Aorta (tissue), 5 donors: ENCODE measurements around the gene FAAH. TPM values are rescaled to one million over a fixed set of nuclear protein-coding genes. Genes with fewer than 3 reads are reported as not detected.
"Not testable (repeated sequence)": the region's sequence is repeated elsewhere in the genome, so short reads cannot be mapped to it uniquely, and the experiment has no call there.

Experiments
- ATAC-seq: fragments of 200-7000 bp; cut with Tn5 transposase; one replicate; pipeline ENCODE4 v1.9.1; 2022; ENCODE audit warnings: moderate library complexity; ENCODE audit not compliant: low FRiP score
- DNase-seq, 2 donors: peaks; one replicate each; pipeline ENCODE4 v3.0.0-alpha.2; 2020
- H3K27ac ChIP-seq, 2 donors: one replicate each; pipeline ENCODE4 v1.5.1; 2013; ENCODE audit warnings: low read length in 2 of 2, mild to moderate bottlenecking in 2 of 2, moderate library complexity in 2 of 2, control low read depth in 1 of 2, inconsistent platforms in 1 of 2, low read depth in 1 of 2
- H3K27me3 ChIP-seq, 2 donors: one replicate each; pipeline ENCODE4 v1.6.1; 2013; ENCODE audit warnings: control low read depth in 1 of 2, low read length in 1 of 2, mild to moderate bottlenecking in 1 of 2, moderate library complexity in 1 of 2; ENCODE audit not compliant: insufficient read depth in 2 of 2, control insufficient read depth in 1 of 2
- H3K36me3 ChIP-seq, 2 donors: one replicate each; pipeline ENCODE4 v1.6.1; 2013; ENCODE audit warnings: control low read depth in 1 of 2, low read length in 1 of 2, mild to moderate bottlenecking in 1 of 2; ENCODE audit not compliant: insufficient read depth in 2 of 2, control insufficient read depth in 1 of 2
- H3K4me1 ChIP-seq, 2 donors: one replicate each; pipeline ENCODE4 v1.6.1; 2013; ENCODE audit warnings: low read length in 2 of 2, control low read depth in 1 of 2, mild to moderate bottlenecking in 1 of 2, moderate library complexity in 1 of 2; ENCODE audit not compliant: insufficient read depth in 2 of 2, control insufficient read depth in 1 of 2
- H3K4me3 ChIP-seq, 2 donors: one replicate each; pipeline ENCODE4 v1.5.1; 2013; ENCODE audit warnings: low read length in 2 of 2, control low read depth in 1 of 2, mild to moderate bottlenecking in 1 of 2
- H3K9me3 ChIP-seq: one replicate; pipeline ENCODE4 v1.6.1; 2013; ENCODE audit warnings: mild to moderate bottlenecking, low read length; ENCODE audit not compliant: control insufficient read depth
- WGBS, 2 donors: extraction: QIAGEN DNeasy Blood & Tissue Kit; methylation state at CpG; one replicate each; pipeline ENCODE4 v1.1.7; 2013; 5-methylcytosine and 5-hydroxymethylcytosine counted together
- intact Hi-C, 2 donors: fragments of 100-400 bp; cut with DNase I; formaldehyde crosslinking; loops; one replicate each; pipeline versions ENCODE4 v1.14.2 to v1.15.0; 2022
- polyA plus RNA-seq, 2 donors: library from polyadenylated mRNA; stranded (reverse); fragments of 200-250 nt; gene quantifications; one replicate each; pipeline ENCODE4 v1.2.3, GENCODE V29; 2013
- total RNA-seq, 2 donors: library from RNA; stranded (reverse); fragmentation: NEBNext Ultra II Directional; extraction: Animal tissue kit (Norgen Biotek cat#: 25700); gene quantifications; one replicate each; pipeline ENCODE4 v1.2.1, GENCODE V29; 2021
- donor health status: healthy with polysubstance abuse.
- donor health status: Bipolar disorder and iron deficiency.
- donor health status: DM: no; HTN: no; CAD: no.
- donor health status: DM: no; HTN: no; CAD: no.
- donor health status: DM: yes; HTN: yes; CAD: no.

The FAAH gene
- total and polyA plus RNA-seq, 4 donors: 3.3 to 33.2 (median 8.4) TPM

- no peaks in the 10 kb centered on the region for H3K27me3 ChIP-seq
- no peaks in the 10 kb centered on the region for H3K9me3 ChIP-seq
- H3K4me3 ChIP-seq: no peak overlapping the region
- intact Hi-C loops: no loop called here
- WGBS, 2 donors: 78 to 84% methylated on average over 3 of the region's 3 CpGs
- no peaks in the 10 kb centered on the region for H3K4me1 ChIP-seq
- no peak for DNase-seq
- H3K36me3 ChIP-seq: peaks cover 4 to 14% of the 10 kb centered on the region in 2 donors
- H3K27ac ChIP-seq: no peak overlapping the region
- ATAC-seq: no peak
Observed at GRCh38 chr1:46367072-46367471, 27.0 kb upstream of the FAAH start.

- DNase-seq, intact Hi-C loops, H3K27me3 ChIP-seq, H3K4me3 ChIP-seq, H3K27ac ChIP-seq, ATAC-seq, H3K9me3 ChIP-seq, H3K36me3 ChIP-seq, H3K4me1 ChIP-seq: not testable (repeated sequence)
- 95 to 97% methylated on average over 8 of the region's 8 CpGs for WGBS, 2 donors
Observed at GRCh38 chr1:46367701-46368100, 26.4 kb upstream of the FAAH start.

- Histone ChIP-seq H3K27ac (no peak overlapping the region), H3K36me3 (peaks cover 5 to 7% of the 10 kb centered on the region in 2 donors), H3K4me1 (no peaks in the 10 kb centered on the region), H3K9me3 (no peaks in the 10 kb centered on the region), H3K27me3 (no peaks in the 10 kb centered on the region), H3K4me3 (no peak overlapping the region)
- intact Hi-C loops: no loop called here
- no peak for DNase-seq
- WGBS, 2 donors: 88 to 96% methylated on average over 2 of the region's 2 CpGs
- ATAC-seq: no peak
Observed at GRCh38 chr1:46368791-46369190, 25.3 kb upstream of the FAAH start.

GRCh38 chr1:46369542-46370213, 24.4 kb upstream of the FAAH start:
- no peaks in the 10 kb centered on the region for H3K9me3 ChIP-seq
- peaks cover 5 to 7% of the 10 kb centered on the region in 2 donors for H3K36me3 ChIP-seq
- ATAC-seq (no peak), DNase-seq (no peak)
- H3K27ac ChIP-seq: no peak overlapping the region
- intact Hi-C loops: no loop called here
- WGBS, 2 donors: 73 to 80% methylated on average over 4 of the region's 4 CpGs
- no peaks in the 10 kb centered on the region for H3K4me1 ChIP-seq
- H3K4me3 ChIP-seq: no peak overlapping the region
- no peaks in the 10 kb centered on the region for H3K27me3 ChIP-seq

- Histone ChIP-seq H3K4me3 (no peak overlapping the region), H3K36me3 (peaks cover 5 to 7% of the 10 kb centered on the region in 2 donors), H3K27me3 (no peaks in the 10 kb centered on the region), H3K9me3 (no peaks in the 10 kb centered on the region), H3K4me1 (no peaks in the 10 kb centered on the region), H3K27ac (no peak overlapping the region)
- DNase-seq (no peak), ATAC-seq (no peak)
- WGBS, 2 donors: 88 to 90% methylated on average over 3 of the region's 3 CpGs
- intact Hi-C loops: no loop called here
Observed at GRCh38 chr1:46370214-46370633, 23.9 kb upstream of the FAAH start.

GRCh38 chr1:46372431-46372830, 21.7 kb upstream of the FAAH start:
- H3K4me1 ChIP-seq: no peaks in the 10 kb centered on the region
- ATAC-seq (no peak), DNase-seq (no peak)
- no peaks in the 10 kb centered on the region for H3K9me3 ChIP-seq
- no peak overlapping the region for H3K27ac ChIP-seq
- H3K4me3 ChIP-seq: no peak overlapping the region
- intact Hi-C loops: no loop called here
- H3K27me3 ChIP-seq: no peaks in the 10 kb centered on the region
- WGBS, 2 donors: 93 to 98% methylated on average over 1 of the region's 1 CpG
- H3K36me3 ChIP-seq: peaks cover 5 to 7% of the 10 kb centered on the region in 2 donors

- no peaks in the 10 kb centered on the region for H3K36me3 ChIP-seq
- H3K27me3 ChIP-seq: no peaks in the 10 kb centered on the region
- WGBS, 2 donors: 95% methylated on average over 1 of the region's 1 CpG
- no peak for DNase-seq
- intact Hi-C loops: no loop called here
- peaks cover 1% of the 10 kb centered on the region for H3K9me3 ChIP-seq
- H3K4me1 ChIP-seq: no peaks in the 10 kb centered on the region
- H3K4me3 ChIP-seq: no peak overlapping the region
- no peak overlapping the region for H3K27ac ChIP-seq
- no peak for ATAC-seq
Observed at GRCh38 chr1:46379996-46380395, 14.1 kb upstream of the FAAH start.

- Histone ChIP-seq H3K4me1 (no peaks in the 10 kb centered on the region), H3K4me3 (no peak overlapping the region), H3K27ac (no peak overlapping the region), H3K9me3 (peaks cover 1% of the 10 kb centered on the region), H3K27me3 (no peaks in the 10 kb centered on the region), H3K36me3 (no peaks in the 10 kb centered on the region)
- DNase-seq: no peak
- no peak for ATAC-seq
- intact Hi-C loops: no loop called here
Observed at GRCh38 chr1:46380508-46380907, 13.6 kb upstream of the FAAH start.

GRCh38 chr1:46393510-46393909, 607 bp upstream of the FAAH start:
- Histone ChIP-seq H3K4me3 (no peak overlapping the region), H3K36me3 (no peaks in the 10 kb centered on the region), H3K4me1 (no peaks in the 10 kb centered on the region), H3K9me3 (peaks cover 2% of the 10 kb centered on the region), H3K27me3 (no peaks in the 10 kb centered on the region), H3K27ac (no peak overlapping the region)
- intact Hi-C loops: no loop called here
- 91 to 92% methylated on average over 12 of the region's 12 CpGs for WGBS, 2 donors
- ATAC-seq: no peak
- no peak for DNase-seq
